DMS79 treated with DMSO at 0.1 percent for 48 hours (cell line): ENCODE results near the gene B3GAT3.
"Not testable (repeated sequence)": the region's sequence is repeated elsewhere in the genome, so short reads cannot be mapped to it uniquely, and the experiment has no call there.

Experiments
- DNase-seq: peaks from one replicate; lab custom pipeline; 2025; lab: John Stamatoyannopoulos, UW

Gene B3GAT3

GRCh38 chr11:62603776-62604299 is 17.9 kb downstream of the B3GAT3 start:
- DNase-seq: no peak

- no peak for DNase-seq
Measured at GRCh38 chr11:62603072-62603408, 18.7 kb downstream of the B3GAT3 start.

- DNase-seq: peak; percentile 66
Measured at GRCh38 chr11:62602141-62603071, 19.4 kb downstream of the B3GAT3 start.

GRCh38 chr11:62601372-62602140 is 20.2 kb downstream of the B3GAT3 start, which contains the start of gene MTA2:
Gene MTA2, minus strand, starts transcription at chr11:62601865. Its CDS starts 415 bp downstream, at chr11:62601450.
- peak; percentile 91 for DNase-seq

- no peak for DNase-seq
Measured at GRCh38 chr11:62601122-62601371, 20.7 kb downstream of the B3GAT3 start.

- no peak for DNase-seq
Measured at GRCh38 chr11:62600367-62601121, 21.2 kb downstream of the B3GAT3 start.

GRCh38 chr11:62599901-62600300 is 21.9 kb downstream of the B3GAT3 start:
- DNase-seq: no peak

GRCh38 chr11:62599069-62599696 is 22.6 kb downstream of the B3GAT3 start:
- DNase-seq: peak; percentile 71

- DNase-seq: no peak
Measured at GRCh38 chr11:62595124-62595523, 26.7 kb downstream of the B3GAT3 start.

- no peak for DNase-seq
Measured at GRCh38 chr11:62593434-62594044, 28.2 kb downstream of the B3GAT3 start.

GRCh38 chr11:62592989-62593421 is 28.8 kb downstream of the B3GAT3 start:
- no peak for DNase-seq

- DNase-seq: peak; percentile 29
Measured at GRCh38 chr11:62592146-62592815, 29.5 kb downstream of the B3GAT3 start.

- peak; percentile 99 for DNase-seq
Measured at GRCh38 chr11:62591448-62592145, 30.2 kb downstream of the B3GAT3 start, which contains the start of gene TUT1. Gene TUT1, minus strand, starts transcription at chr11:62591523. Its CDS starts 38 bp downstream, at chr11:62591485.

GRCh38 chr11:62588966-62589637 is 32.7 kb downstream of the B3GAT3 start:
- DNase-seq: no peak

GRCh38 chr11:62585356-62585755 is 36.4 kb downstream of the B3GAT3 start:
- DNase-seq: not testable (repeated sequence)

- DNase-seq: not testable (repeated sequence)
Measured at GRCh38 chr11:62581735-62582134, 40.1 kb downstream of the B3GAT3 start.

GRCh38 chr11:62580959-62581715 is 40.6 kb downstream of the B3GAT3 start:
- DNase-seq: no peak

GRCh38 chr11:62579252-62579651 is 42.5 kb downstream of the B3GAT3 start:
- no peak for DNase-seq

GRCh38 chr11:62578541-62578940 is 43.2 kb downstream of the B3GAT3 start:
- DNase-seq: no peak
